NT2/D1 (cell line): ENCODE results near the gene GLYATL2.

Experiments
- SUZ12 ChIP-seq: IDR thresholded peaks from 2 replicates; pipeline ENCODE4 v1.6.1; 2011; ENCODE audit not compliant: insufficient read length, insufficient read depth; ENCODE audit errors: extremely low read depth
- YY1 ChIP-seq: IDR thresholded peaks from 2 replicates; pipeline ENCODE4 v1.6.1; 2011; ENCODE audit not compliant: insufficient read length, insufficient read depth
- ZNF274 ChIP-seq: IDR thresholded peaks from 2 replicates; pipeline ENCODE4 v1.6.1; 2011; ENCODE audit warnings: mild to moderate bottlenecking, low read depth, low read length

DNA sequence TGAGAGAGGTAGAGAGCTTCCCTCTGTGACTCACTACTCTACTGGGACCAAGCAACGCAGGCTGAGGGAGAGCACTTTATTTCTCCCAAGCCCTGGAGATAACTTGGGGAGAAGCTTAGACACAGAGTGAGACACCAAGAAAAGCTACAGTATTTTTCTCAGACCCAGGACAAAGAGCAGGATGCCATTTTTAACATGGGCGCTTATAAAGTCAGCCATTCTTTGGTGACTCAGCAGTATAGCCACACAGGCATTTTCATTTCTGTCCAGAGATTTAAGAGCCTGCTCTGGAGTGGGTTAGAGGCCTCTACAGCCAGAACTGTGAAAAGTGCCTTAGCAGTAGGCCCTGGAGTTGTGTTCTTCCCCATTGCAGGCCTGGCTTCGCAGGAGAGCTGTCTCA lies 57.8 kb downstream of the GLYATL2 start:
- TF ChIP-seq YY1 (no peak), SUZ12 (no peak), ZNF274 (no peak)
